ENCODE data around the gene MMEL1. TPM values are rescaled to one million over a fixed set of nuclear protein-coding genes. Genes with fewer than 3 reads are reported as not detected.

The MMEL1 gene
- total and polyA plus RNA-seq, 3 donors from 2014 or later, result 17.2 to 36.4 (median 18.8) TPM

DNA sequence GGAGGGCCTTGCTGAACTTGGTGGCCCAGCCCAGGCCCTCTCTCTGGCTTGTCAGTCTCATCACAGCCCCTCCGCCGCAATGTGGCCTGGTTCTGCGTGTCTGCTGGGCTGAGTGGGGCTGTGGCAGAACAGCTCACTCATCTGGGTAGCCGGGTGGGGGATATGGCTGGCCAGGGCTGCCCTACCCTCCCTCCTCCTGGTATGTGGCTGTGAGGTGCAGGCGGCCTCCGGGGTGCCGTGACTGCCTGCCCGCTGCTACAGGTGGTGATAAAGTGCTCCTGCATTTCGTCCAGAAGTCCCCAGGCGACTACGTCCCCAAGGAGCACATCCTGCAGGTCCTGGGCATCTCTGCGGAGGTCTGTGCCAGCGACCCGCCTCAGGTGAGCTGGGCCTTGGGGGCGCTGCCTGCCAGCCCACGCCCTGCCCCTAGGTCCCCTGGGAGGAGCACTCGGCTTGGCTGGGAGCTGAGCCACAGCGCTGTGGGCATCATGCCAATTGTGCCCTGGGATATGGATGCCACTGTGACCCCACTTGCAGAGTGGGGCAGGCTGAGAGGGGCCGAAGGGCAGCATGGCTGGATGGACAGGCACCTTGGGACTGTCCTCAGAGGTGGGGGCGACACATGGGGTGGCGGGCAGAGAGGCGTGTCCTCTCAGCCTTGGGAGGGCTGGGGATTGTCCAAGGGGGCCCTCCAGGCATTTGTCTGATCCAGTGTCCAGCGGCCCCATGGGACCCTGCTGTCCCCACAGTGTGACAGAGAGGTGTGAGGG lies 44.0 kb downstream of the MMEL1 start:
- 93 to 100% methylated on average over 3 to 22 of the region's 23 CpGs for WGBS, 2 donors
- intact Hi-C loops (cut with DNase I; ENCODE audit: low total_unique reads), result no loop called here
- Histone ChIP-seq H3K9me3 (no peaks in the 10 kb centered on the region), H3K27ac (no peak overlapping the region), H3K36me3 (ENCODE audit: low read depth, missing control alignments) (no peaks in the 10 kb centered on the region), H3K4me1 (peaks cover 21% of the 10 kb centered on the region), H3K4me3 (no peak overlapping the region), H3K27me3 (no peaks in the 10 kb centered on the region)
- TF ChIP-seq, protein P1, sequence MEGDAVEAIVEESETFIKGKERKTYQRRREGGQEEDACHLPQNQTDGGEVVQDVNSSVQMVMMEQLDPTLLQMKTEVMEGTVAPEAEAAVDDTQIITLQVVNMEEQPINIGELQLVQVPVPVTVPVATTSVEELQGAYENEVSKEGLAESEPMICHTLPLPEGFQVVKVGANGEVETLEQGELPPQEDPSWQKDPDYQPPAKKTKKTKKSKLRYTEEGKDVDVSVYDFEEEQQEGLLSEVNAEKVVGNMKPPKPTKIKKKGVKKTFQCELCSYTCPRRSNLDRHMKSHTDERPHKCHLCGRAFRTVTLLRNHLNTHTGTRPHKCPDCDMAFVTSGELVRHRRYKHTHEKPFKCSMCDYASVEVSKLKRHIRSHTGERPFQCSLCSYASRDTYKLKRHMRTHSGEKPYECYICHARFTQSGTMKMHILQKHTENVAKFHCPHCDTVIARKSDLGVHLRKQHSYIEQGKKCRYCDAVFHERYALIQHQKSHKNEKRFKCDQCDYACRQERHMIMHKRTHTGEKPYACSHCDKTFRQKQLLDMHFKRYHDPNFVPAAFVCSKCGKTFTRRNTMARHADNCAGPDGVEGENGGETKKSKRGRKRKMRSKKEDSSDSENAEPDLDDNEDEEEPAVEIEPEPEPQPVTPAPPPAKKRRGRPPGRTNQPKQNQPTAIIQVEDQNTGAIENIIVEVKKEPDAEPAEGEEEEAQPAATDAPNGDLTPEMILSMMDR (IDR thresholded peaks at IDR 0.05), result no peak
- TF ChIP-seq POLR2A (IDR thresholded peaks at IDR 0.05), result no peak
- no peak for DNase-seq

DNA sequence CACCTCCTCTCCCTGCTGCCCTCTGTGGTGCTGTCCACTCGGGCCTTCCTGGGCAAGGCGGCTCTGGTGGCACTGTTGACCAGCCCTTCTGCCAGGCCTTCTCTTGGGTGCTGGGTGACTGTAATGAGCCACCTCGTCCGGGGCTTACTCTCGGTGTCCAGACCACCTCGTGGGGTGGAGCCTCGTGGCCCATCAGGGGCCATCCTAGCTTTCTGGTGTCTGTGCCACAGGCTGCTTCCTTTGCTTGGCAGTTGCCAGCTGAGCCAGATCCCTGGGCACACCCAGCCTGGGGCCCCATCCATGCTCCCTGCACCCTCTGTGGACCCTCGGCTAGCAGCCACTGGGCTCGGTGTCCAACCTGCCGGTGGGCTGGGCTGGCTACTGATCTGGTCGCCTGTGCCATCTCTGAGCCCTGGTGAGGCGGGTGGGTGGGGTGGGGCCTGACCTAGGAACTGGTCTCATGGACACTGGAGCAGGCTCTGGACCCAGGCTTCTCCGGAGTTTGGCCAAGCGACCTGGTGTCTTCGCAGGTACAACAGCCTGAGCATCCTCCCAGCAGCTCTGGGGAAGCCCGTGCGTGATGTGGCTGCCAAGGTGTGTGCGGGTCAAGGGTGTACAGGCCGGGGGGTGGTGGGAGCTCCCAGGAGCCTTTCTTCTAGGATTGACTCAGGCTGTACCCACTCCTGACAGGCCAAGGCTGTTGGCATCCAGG lies 44.8 kb downstream of the MMEL1 start:
- WGBS, 2 donors, result 67 to 87% methylated on average over 1 to 19 of the region's 19 CpGs
- H3K27me3 ChIP-seq, result no peaks in the 10 kb centered on the region
- intact Hi-C loops (cut with DNase I; ENCODE audit: low total_unique reads), result no loop called here
- H3K4me1 ChIP-seq, result peaks cover 14% of the 10 kb centered on the region
- H3K4me3 ChIP-seq, result no peak overlapping the region
- TF ChIP-seq POLR2A (IDR thresholded peaks at IDR 0.05), result no peak
- TF ChIP-seq, protein P1 (IDR thresholded peaks at IDR 0.05), result no peak
- no peak for DNase-seq
- H3K27ac ChIP-seq, result no peak overlapping the region
- no peaks in the 10 kb centered on the region for H3K36me3 ChIP-seq (ENCODE audit: low read depth, missing control alignments)
- H3K9me3 ChIP-seq, result no peaks in the 10 kb centered on the region

DNA sequence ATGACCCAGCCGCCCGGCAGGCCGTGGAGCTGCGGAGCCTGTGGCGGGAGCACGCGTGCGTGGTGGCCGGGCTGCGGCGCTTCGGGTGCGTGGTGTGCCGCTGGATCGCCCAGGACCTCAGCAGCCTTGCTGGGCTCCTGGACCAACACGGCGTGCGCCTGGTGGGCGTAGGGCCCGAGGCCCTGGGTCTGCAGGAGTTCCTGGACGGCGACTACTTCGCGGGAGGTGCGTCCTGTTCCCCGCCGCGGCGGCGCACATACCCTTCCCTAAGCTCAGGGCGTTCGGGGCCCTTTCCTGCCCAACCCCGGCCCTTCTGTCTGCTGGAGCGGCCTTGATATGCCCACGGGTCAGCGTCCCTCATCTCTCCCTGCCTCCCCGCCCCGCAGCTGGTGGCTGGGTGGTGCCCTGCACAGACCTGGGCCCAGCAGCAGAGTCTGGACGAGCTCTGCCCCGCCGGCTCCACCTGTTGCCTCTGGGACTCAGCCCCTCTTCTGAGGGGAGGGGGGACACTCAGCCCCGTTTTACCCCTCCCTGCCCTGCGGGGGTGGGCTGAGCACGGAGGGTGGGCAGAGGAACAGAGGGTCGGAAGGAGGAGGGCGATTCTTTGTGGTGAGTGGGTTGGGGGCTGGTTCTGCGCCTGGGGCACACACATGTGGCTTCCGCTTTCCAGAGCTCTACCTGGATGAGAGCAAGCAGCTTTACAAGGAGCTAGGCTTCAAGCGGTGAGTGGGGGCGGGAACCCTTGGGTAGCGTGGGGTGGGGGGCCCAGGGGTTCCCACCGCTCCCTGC lies 45.6 kb downstream of the MMEL1 start:
- H3K27ac ChIP-seq, result peak overlapping the region in 1 of 2 donors; percentile 97
- no peaks in the 10 kb centered on the region for H3K36me3 ChIP-seq (ENCODE audit: low read depth, missing control alignments)
- peak overlapping the region; percentile 86 to 92 for H3K4me3 ChIP-seq
- WGBS, 2 donors, result 21 to 26% methylated on average over 10 to 28 of the region's 52 CpGs
- TF ChIP-seq POLR2A (IDR thresholded peaks at IDR 0.05), result no peak
- TF ChIP-seq, protein P1 (IDR thresholded peaks at IDR 0.05), result no peak
- intact Hi-C loops (cut with DNase I; ENCODE audit: low total_unique reads), result no loop called here
- H3K27me3 ChIP-seq, result no peaks in the 10 kb centered on the region
- DNase-seq, result no peak
- H3K4me1 ChIP-seq, result peaks cover 14% of the 10 kb centered on the region
- H3K9me3 ChIP-seq, result no peaks in the 10 kb centered on the region

DNA sequence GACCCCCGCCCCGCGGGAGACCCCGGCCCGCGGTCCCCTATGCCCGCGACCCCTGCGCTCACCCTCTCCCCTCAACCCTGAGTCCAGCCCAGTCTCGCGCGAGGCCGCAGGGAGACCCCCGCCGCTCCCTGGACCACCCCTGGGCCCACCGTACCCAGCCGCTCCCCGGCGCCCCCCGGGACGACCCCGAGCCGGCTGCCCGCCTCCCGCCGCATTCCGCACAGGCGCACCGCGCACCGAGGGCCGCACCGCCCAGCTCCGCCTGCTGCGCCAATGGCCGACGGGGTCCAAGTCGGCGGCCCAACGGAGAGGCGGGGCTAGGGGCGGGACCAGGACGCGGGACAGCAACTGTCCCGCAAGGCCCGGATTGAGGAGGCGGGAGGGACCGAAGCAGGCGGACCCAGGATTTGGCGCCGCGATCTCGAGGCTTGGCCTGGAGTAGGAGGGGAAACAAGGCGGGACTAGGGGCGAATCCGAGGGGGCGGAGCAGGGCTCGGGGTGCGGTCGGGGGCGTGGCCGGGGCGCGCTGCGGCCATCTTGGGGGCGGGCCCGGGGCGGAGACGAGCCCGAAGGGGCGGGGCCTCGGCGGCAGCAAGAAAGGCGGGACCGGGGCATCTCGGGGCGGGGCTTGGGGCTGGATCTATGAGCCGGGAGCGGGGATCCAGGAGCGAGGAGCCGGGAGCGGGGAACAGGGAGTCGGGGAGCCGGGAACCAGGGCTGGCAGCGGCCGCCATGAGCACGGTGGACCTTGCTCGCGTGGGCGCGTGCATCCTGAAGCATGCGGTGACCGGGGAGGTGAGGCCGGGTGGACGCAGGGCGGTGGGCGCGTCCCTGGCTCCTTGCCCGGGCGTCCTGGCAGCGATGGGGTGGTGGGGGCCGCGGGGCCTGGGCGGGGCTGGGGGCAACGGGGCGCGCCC lies 46.4 kb downstream of the MMEL1 start, which contains the start of gene PRXL2B:
Gene PRXL2B (plus strand): TSS at position 624 of the 917 bp plus-strand sequence. CDS start 109 bp downstream, at position 733.
- Histone ChIP-seq H3K4me1 (peaks cover 14% of the 10 kb centered on the region), H3K4me3 (peak within 1 kb of the TSS; percentile 86 to 92), H3K36me3 (ENCODE audit: low read depth, missing control alignments) (no peaks in the 10 kb centered on the region), H3K27me3 (no peaks in the 10 kb centered on the region), H3K27ac (peak within 1 kb of the TSS; percentile 97), H3K9me3 (no peaks in the 10 kb centered on the region)
- intact Hi-C loops (cut with DNase I; ENCODE audit: low total_unique reads), result no loop called here
- WGBS, 2 donors, result 1 to 3% methylated on average over 39 to 95 of the region's 107 CpGs
- TF ChIP-seq POLR2A (IDR thresholded peaks at IDR 0.05), result peak; percentile 84
- TF ChIP-seq, protein P1 (IDR thresholded peaks at IDR 0.05), result peak in 1 of 3 experiments; percentile 13
- DNase-seq, result peak; percentile 99

Measured in testis (tissue), 3 donors.